Heart left ventricle (tissue), 13 donors: ENCODE measurements around the gene GRM8.

Source experiments
- CTCF ChIP-seq, 12 donors: fragments of 200-600 bp; sonication (generic) in 4 of 12; IDR thresholded peaks; one replicate each; pipeline versions ENCODE4 v1.5.0 to v1.8.0; 2018 to 2022; ENCODE audit warnings: antibody characterized with exemption in 12 of 12, mild to moderate bottlenecking in 5 of 12
- POLR2A ChIP-seq, 2 donors: fragments of 450-650 bp; IDR thresholded peaks; one replicate each; pipeline ENCODE4 v1.6.1; 2017; ENCODE audit warnings: antibody characterized with exemption in 2 of 2, mild to moderate bottlenecking in 2 of 2, moderate library complexity in 2 of 2
- donor health status: ischemic (EF 13 %, LVEDD 7.1; RV severe dilation, severe dysfunction).
- donor health status: DM: no; HTN: yes; CAD: no.
- donor health status: DM: no; HTN: no; CAD: no.
- donor health status: ischemic (EF 25% LVEDD 6.9; RV normal size, moderate dysfunction).
- donor health status: ischemic (EF 25% LVEDD 5.7; RV mildly dilated, moderate dysfunction).
- donor health status: ischemic (EF 35%, LVEDD 5.7; RV mildly dilated, moderate dysfunction).
- donor health status: nonischemic (EF 11% LVEDD 7.7; RV severe dilation, severe dysfunction).
- donor health status: DM: yes; HTN: yes; CAD: no.
- donor health status: PGD.
- donor health status: ischemic (EF 29% LVEDD 5.4; RV normal size, mild dysfunction).
- donor health status: nonischemic (EF 23%, LVEDD 6.1; RV moderate dilation, normal function).

- TF ChIP-seq POLR2A (IDR thresholded peaks at IDR 0.05) (no peak), CTCF (IDR thresholded peaks at IDR 0.05) (no peak)
Measured at GRCh38 chr7:126783613-126784012, 469.1 kb downstream of the GRM8 start.
